K562 (cell line): ENCODE measurements around the gene FBXL3. TPM values are rescaled to one million over a fixed set of nuclear protein-coding genes. Genes with fewer than 3 reads are reported as not detected.
A peak's percentile ranks its signal among the peaks of the same experiment; 100 is the strongest.

Experiments used
- C11orf30 ChIP-seq: fragments of 450-650 bp; IDR thresholded peaks from 2 replicates; pipeline ENCODE4 v1.6.1; 2016; ENCODE audit warnings: low read depth, mild to moderate bottlenecking
- ESRRB ChIP-seq: fragments of 250-450 bp; sonication (Bioruptor Pico); IDR thresholded peaks from 2 replicates; pipeline ENCODE4 v1.5.0; 2020; ENCODE audit warnings: mild to moderate bottlenecking, moderate library complexity, borderline replicate concordance
- HDAC8 ChIP-seq: fragments of 450-650 bp; IDR thresholded peaks from 2 replicates; pipeline ENCODE4 v1.6.1; 2016; ENCODE audit warnings: mild to moderate bottlenecking, missing genetic modification characterization, moderate library complexity, missing compliant biosample characterization
- KDM5B ChIP-seq: fragments of 200-600 bp; sonication (generic); IDR thresholded peaks from 2 replicates; pipeline ENCODE4 v1.6.1; 2012; ENCODE audit warnings: low read depth, mild to moderate bottlenecking, moderate library complexity, low read length, control low read depth, inconsistent platforms; ENCODE audit not compliant: insufficient replicate concordance
- KLF13 ChIP-seq: fragments of 450-650 bp; IDR thresholded peaks from 2 replicates; pipeline ENCODE4 v1.6.1; 2016; ENCODE audit warnings: missing genetic modification characterization, low read depth, mild to moderate bottlenecking, missing compliant biosample characterization, moderate library complexity, borderline replicate concordance
- MAFK ChIP-seq: IDR thresholded peaks from 2 replicates; pipeline ENCODE4 v1.6.1; 2011; ENCODE audit warnings: low read length, improper control_type of control experiment
- MCM3 ChIP-seq: fragments of 450-650 bp; IDR thresholded peaks from 2 replicates; pipeline ENCODE4 v1.6.1; 2016
- RBM22 ChIP-seq: fragments of 200-400 bp; formaldehyde crosslinking; IDR thresholded peaks from 2 replicates; pipeline ENCODE4 v1.6.1; 2018; ENCODE audit warnings: low read length, low read depth; ENCODE audit not compliant: poor library complexity, severe bottlenecking
- TCF7 ChIP-seq: sonication (generic); IDR thresholded peaks from 2 replicates; pipeline ENCODE4 v1.6.1; 2016; ENCODE audit warnings: antibody characterized with exemption, borderline replicate concordance
- TCF7L2 ChIP-seq: fragments of 150-350 bp; IDR thresholded peaks from 2 replicates; pipeline ENCODE4 v1.6.1; 2016; ENCODE audit warnings: low read depth, mild to moderate bottlenecking, low read length, moderate library complexity
- TCFL5 ChIP-seq: fragments of 250-450 bp; sonication (Bioruptor Pico); conservative IDR thresholded peaks from 2 replicates; pipeline ENCODE4 v1.6.1; 2021; ENCODE audit warnings: mild to moderate bottlenecking, moderate library complexity, matching md5 sums
- ZEB2 ChIP-seq: fragments of 450-650 bp; IDR thresholded peaks from 2 replicates; pipeline ENCODE4 v1.6.1; 2016
- ZNF121 ChIP-seq: sonication (generic); formaldehyde crosslinking; conservative IDR thresholded peaks from 2 replicates; pipeline ENCODE4 v1.8.0; 2022; ENCODE audit warnings: missing genetic modification reagents
- ZNF174 ChIP-seq: fragments of 250-450 bp; sonication (Bioruptor Pico); IDR thresholded peaks from 2 replicates; pipeline ENCODE4 v1.4.0; 2020; ENCODE audit warnings: mild to moderate bottlenecking
- ZNF75A ChIP-seq: fragments of 450-650 bp; formaldehyde crosslinking; IDR thresholded peaks from 2 replicates; pipeline ENCODE4 v1.4.0; 2020; ENCODE audit warnings: mild to moderate bottlenecking
- polyA plus RNA-seq, 8 experiments: library from polyadenylated mRNA; depleted of rRNA in 4 of 8; stranded (reverse) in 5 of 8; unstranded in 3 of 8; fragments of >200 nt; fragmentation: Nextera tagmentation in 2 of 8; fragmentation: Illumina TruSeq in 1 of 8; extraction: Ambion mirVana in 2 of 8; extraction: Trizol in 1 of 8; gene quantifications; 2 replicates each; pipeline versions ENCODE4 v1.2.1 to v1.2.3, GENCODE V29; 2011 to 2014; ENCODE audit warnings: inconsistent platforms in 1 of 8, missing spikeins in 1 of 8
- total RNA-seq, 7 experiments: library from RNA; depleted of rRNA in 6 of 7; stranded (reverse); fragments of >200 nt in 6 of 7; fragmentation: Illumina TruSeq in 2 of 7; extraction: Trizol in 2 of 7; gene quantifications; 2 replicates each; pipeline versions ENCODE4 v1.2.1 to v1.2.3, GENCODE V29; 2011 to 2021; ENCODE audit warnings: low replicate concordance in 1 of 7
- TF ChIP-seq, protein P1 (sequence below): fragments of 250-450 bp; sonication (Bioruptor Pico); IDR thresholded peaks from 2 replicates; pipeline ENCODE4 v1.4.0; 2020
- TF ChIP-seq, protein P2 (sequence below): sonication (generic); formaldehyde crosslinking; IDR thresholded peaks from 2 replicates; pipeline ENCODE4 v1.8.1; 2022; ENCODE audit warnings: missing genetic modification reagents
- TF ChIP-seq, protein P3 (sequence below): fragments of 250-450 bp; sonication (Bioruptor Pico); IDR thresholded peaks from 2 replicates; pipeline ENCODE4 v1.8.0; 2021; ENCODE audit warnings: borderline replicate concordance, mild to moderate bottlenecking, moderate library complexity; ENCODE audit not compliant: poor library complexity, severe bottlenecking
- TF ChIP-seq, protein P4 (sequence below): fragments of 450-650 bp; IDR thresholded peaks from 2 replicates; pipeline ENCODE4 v1.6.1; 2016; ENCODE audit warnings: antibody characterized with exemption
- TF ChIP-seq, protein P5 (sequence below): fragments of 450-650 bp; IDR thresholded peaks from 2 replicates; pipeline ENCODE4 v1.6.1; 2018; ENCODE audit not compliant: partially characterized antibody

FBXL3 gene
- total and polyA plus RNA-seq, 9 of the 15 experiments (the other 6 are each of a cell fraction or from before 2014, with no cell fraction given) = 3.8 to 16.4 (median 12.6) TPM

DNA sequence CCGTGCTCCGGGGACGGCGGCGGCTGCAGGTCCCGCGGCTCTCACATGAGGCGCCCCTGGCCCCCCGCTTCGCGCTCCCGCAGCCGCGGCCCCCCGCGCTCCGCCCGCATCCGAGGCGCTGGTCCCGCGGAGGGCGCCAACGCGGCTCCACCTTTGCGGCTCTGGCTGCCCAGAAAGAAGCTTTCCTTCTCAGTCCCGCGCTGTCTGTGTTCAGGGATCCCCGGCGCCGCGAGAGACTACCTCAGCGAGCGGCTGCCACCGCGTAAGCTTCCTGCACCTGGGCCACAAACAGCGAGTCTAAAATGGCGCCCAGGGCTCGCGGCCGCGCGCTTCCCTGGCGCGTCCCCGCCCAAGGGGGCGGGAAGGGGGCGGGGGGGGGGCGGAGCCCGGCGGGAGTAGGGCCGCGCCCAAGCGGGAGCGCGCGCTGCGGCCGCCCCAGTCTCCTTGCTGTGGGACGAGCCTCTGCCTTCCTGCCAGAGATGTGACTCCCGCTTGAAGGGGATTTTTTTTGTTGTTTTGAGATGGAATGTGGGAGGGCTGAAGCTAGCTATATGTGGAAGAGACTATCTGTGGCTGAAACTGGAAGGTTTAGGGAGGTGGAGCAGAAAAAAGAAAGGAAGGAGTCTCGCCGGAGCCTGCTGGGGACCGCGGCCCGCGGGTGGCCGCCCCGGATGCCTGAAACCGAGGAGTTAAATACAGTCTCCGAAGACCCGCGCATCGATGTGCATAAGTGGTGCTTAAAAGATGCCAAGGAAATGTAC, at the start of gene FBXL3 (continued):
- TF ChIP-seq KLF13 (tag) (no peak), TCF7L2 (no peak), ESRRB (CRISPR knock-in tag) (no peak), MAFK (no peak), ZNF121 (no peak), ZNF174 (CRISPR knock-in tag) (no peak), ZEB2 (no peak), RBM22 (peak; percentile 7), TCF7 (no peak), C11orf30 (no peak), KDM5B (peak; percentile 71), HDAC8 (tag) (no peak), ZNF75A (no peak), TCFL5 (CRISPR knock-in tag) (no peak), MCM3 (no peak)
- TF ChIP-seq, protein P1, sequence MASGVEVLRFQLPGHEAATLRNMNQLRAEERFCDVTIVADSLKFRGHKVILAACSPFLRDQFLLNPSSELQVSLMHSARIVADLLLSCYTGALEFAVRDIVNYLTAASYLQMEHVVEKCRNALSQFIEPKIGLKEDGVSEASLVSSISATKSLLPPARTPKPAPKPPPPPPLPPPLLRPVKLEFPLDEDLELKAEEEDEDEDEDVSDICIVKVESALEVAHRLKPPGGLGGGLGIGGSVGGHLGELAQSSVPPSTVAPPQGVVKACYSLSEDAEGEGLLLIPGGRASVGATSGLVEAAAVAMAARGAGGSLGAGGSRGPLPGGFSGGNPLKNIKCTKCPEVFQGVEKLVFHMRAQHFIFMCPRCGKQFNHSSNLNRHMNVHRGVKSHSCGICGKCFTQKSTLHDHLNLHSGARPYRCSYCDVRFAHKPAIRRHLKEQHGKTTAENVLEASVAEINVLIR (CRISPR knock-in tag) = no peak
- TF ChIP-seq, protein P2, sequence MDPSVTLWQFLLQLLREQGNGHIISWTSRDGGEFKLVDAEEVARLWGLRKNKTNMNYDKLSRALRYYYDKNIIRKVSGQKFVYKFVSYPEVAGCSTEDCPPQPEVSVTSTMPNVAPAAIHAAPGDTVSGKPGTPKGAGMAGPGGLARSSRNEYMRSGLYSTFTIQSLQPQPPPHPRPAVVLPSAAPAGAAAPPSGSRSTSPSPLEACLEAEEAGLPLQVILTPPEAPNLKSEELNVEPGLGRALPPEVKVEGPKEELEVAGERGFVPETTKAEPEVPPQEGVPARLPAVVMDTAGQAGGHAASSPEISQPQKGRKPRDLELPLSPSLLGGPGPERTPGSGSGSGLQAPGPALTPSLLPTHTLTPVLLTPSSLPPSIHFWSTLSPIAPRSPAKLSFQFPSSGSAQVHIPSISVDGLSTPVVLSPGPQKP (CRISPR knock-in tag) = no peak
- TF ChIP-seq, protein P3, sequence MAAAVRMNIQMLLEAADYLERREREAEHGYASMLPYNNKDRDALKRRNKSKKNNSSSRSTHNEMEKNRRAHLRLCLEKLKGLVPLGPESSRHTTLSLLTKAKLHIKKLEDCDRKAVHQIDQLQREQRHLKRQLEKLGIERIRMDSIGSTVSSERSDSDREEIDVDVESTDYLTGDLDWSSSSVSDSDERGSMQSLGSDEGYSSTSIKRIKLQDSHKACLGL = no peak
- TF ChIP-seq, protein P4, sequence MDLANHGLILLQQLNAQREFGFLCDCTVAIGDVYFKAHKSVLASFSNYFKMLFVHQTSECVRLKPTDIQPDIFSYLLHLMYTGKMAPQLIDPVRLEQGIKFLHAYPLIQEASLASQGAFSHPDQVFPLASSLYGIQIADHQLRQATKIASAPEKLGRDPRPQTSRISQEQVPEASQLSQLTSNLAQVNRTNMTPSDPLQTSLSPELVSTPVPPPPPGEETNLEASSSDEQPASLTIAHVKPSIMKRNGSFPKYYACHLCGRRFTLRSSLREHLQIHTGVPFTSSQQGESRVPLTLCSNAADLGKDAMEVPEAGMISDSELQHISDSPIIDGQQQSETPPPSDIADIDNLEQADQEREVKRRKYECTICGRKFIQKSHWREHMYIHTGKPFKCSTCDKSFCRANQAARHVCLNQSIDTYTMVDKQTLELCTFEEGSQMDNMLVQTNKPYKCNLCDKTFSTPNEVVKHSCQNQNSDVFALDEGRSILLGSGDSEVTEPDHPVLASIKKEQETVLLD = no peak
- TF ChIP-seq, protein P5, sequence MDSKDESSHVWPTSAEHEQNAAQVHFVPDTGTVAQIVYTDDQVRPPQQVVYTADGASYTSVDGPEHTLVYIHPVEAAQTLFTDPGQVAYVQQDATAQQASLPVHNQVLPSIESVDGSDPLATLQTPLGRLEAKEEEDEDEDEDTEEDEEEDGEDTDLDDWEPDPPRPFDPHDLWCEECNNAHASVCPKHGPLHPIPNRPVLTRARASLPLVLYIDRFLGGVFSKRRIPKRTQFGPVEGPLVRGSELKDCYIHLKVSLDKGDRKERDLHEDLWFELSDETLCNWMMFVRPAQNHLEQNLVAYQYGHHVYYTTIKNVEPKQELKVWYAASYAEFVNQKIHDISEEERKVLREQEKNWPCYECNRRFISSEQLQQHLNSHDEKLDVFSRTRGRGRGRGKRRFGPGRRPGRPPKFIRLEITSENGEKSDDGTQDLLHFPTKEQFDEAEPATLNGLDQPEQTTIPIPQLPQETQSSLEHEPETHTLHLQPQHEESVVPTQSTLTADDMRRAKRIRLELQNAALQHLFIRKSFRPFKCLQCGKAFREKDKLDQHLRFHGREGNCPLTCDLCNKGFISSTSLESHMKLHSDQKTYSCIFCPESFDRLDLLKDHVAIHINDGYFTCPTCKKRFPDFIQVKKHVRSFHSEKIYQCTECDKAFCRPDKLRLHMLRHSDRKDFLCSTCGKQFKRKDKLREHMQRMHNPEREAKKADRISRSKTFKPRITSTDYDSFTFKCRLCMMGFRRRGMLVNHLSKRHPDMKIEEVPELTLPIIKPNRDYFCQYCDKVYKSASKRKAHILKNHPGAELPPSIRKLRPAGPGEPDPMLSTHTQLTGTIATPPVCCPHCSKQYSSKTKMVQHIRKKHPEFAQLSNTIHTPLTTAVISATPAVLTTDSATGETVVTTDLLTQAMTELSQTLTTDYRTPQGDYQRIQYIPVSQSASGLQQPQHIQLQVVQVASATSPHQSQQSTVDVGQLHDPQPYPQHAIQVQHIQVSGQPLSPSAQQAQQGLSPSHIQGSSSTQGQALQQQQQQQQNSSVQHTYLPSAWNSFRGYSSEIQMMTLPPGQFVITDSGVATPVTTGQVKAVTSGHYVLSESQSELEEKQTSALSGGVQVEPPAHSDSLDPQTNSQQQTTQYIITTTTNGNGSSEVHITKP = no peak
